GM15510 (cell line): ENCODE measurements around the gene OXCT2.

Experiments used
- POLR2A ChIP-seq: IDR thresholded peaks from 3 replicates; pipeline ENCODE4 v1.6.1; 2011; ENCODE audit warnings: borderline replicate concordance; ENCODE audit not compliant: insufficient read length; ENCODE audit errors: extremely low read depth

Gene OXCT2

DNA sequence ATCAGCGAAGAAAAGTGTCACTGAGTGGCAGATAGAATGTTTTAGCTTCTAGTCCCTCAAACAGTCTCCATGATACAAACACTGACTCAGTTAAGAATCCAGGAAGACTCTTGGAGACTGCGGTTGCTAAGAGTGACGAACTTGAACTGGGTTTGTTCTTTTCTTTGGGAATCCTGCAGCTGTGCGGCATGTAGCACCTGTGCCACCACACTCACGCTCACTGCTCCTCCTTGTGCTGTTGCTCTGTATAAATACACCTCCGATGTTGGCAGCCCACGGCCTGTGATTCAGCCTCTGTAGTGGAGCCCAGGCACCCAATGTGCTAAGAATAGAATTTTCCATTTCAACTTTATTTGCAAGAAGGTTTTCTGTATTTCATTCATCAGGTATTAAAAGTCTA lies 38.0 kb downstream of the OXCT2 start:
- TF ChIP-seq POLR2A = no peak

DNA sequence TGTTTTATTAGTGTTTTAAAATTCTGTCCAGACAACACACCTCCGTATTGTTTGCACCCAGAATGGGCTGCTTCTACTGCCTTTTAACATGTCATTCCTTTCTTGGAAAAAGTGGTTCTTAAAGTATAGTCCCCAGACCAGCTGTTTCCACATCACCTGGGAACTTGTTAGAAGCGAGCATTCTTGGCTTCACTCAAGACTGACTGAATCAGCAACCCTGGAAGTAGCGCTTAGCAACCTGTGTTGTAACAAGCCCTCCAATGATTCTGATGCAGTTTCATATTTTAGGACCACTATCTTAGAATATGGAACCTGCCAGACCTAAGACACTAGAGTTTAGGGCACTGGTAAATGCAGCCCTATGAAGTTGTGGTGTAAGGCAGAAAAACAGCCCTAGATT lies 38.4 kb downstream of the OXCT2 start:
- TF ChIP-seq POLR2A = no peak

DNA sequence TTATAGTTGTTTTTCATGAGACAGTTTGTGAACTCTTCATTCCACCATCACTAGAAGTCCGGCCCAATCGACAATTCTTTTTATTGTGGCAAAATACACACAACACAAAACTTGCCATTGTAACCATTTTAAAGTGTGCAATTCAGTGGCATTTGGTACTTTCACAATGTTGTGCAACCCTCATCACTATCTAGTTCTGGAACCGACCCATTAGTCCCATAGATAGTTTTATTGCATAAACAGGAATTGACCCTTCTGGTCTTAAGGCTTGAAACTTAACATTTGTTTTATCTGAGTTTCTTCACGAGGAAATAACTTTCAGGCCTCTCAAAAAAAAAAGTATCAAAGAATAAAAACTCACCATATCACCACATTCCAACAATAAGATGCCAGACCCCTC lies 41.3 kb downstream of the OXCT2 start:
- TF ChIP-seq POLR2A = no peak

DNA sequence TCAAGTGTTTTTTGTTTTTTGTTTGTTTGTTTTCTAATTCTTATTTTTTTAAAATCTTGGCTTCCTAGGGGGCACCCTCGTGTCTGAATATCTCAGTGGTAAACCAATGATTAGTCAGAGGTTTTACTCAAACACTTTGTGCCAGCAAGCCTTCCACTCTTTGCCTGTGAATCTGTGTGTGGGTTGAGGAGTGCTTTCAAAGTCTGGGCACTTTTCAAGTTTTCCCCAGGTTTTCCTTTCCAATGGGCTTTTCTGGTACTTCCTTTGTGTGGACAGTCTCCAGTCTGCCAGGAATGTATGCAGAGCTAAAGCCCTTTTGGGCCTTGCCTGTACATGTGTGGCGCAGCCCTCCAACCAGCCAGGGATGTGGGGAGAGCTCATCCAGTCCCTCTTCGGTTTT lies 42.1 kb downstream of the OXCT2 start:
- TF ChIP-seq POLR2A = no peak

DNA sequence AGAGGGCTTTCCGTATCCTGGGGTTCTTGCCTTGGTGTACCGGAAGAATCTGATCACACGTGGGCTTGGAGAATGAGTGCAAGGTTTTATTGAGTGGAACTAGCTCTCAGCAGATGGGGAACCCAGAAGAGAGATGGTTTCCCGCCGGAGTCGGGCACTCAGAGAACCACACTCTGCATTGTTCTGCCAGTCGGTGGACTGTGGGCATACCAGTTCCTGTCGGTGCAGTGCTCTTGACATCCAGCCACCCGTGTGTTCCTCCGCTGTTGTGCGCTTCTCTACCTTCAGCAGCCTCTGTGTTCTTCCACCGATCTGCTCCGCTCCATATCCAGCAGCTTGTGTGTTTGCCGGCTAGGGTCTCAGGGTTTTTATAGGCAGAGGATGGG lies 43.2 kb downstream of the OXCT2 start:
- no peak for TF ChIP-seq POLR2A

DNA sequence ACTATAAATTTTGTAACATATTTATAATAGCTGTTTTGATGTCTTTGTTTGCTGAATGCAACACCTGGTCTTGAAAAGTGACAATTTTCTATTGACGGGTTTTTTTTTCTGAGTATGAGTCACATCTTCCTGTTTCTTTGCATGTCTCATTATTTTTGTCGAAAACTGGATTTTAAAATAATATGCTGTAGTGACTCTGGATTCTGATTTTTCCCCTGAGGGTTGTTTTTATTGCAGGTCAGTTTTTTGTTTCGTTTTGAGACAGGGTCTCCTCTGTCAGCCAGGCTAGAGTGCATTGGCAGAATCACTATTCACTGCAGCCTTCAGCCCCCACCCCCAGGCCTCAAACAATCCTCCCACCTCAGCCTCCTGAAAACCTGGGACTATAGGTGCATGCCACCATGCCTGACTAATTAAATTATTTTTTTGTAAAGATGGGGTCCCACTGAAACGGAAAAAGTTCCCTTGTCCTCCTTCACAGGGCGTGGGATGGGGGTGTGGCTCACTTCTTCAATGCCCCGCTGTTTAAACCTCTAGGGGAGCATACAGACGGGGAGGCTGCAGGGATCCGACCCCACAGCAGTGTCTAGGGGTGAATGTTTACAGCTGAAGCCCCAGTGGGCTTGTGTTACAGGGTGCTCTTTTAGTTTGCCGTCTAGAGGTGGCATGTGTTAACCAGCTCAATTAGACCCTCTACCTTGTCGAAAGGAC lies 43.8 kb downstream of the OXCT2 start:
- no peak for TF ChIP-seq POLR2A

DNA sequence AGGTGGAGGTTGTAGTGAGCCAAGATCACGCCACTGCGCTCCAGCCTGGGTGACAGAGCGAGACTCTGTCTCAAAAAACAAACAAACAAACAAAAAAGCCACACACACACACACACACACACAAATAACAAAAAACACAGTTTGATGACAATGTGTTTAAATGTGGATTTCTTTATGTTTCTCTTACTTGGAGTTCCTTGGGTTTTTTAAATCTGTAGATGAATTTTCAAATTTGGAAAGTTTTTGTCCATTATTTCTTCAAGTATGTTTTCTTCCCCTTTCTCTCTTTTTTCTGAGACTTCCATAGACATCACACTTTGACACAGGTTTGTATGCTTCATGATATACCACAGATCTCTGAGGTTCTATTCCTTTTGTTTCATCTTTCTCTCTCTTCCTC lies 44.5 kb downstream of the OXCT2 start:
- TF ChIP-seq POLR2A = no peak

DNA sequence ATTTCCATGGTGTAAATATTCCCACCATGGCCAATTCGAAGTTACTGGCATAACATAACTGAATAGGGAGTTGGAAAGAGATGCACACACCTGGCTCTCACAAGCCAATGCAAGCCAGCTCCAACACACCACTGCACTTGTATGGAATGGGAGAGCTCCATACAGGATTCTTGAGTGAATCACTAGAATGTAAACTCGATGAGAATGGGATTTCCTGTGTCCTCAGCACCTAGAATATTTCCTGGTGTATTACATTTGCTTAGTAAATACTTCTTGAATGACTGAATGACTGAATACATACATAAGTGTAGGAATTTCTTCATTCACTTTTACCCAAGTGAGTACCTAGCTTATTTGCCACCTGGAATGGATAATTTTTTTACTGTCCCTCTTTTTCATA lies 48.7 kb downstream of the OXCT2 start:
- no peak for TF ChIP-seq POLR2A

DNA sequence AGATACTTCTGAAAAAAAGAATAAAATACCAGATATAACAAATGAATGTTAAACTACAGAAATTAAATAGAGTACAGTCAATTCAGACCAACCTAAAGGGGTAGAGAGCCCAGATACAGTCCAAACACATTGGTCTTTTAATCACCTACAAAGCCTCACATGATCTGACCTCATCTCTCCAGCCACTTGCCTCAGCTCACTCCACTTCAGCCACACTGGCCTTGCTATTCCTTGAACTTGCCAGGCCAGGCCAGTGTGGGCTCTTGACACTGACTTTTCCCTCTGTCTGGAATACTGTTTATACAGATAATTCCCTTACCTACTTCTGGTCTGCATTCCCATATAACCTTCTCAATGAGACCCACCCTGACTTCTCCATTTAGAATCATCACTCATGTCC lies 49.5 kb downstream of the OXCT2 start:
- no peak for TF ChIP-seq POLR2A

DNA sequence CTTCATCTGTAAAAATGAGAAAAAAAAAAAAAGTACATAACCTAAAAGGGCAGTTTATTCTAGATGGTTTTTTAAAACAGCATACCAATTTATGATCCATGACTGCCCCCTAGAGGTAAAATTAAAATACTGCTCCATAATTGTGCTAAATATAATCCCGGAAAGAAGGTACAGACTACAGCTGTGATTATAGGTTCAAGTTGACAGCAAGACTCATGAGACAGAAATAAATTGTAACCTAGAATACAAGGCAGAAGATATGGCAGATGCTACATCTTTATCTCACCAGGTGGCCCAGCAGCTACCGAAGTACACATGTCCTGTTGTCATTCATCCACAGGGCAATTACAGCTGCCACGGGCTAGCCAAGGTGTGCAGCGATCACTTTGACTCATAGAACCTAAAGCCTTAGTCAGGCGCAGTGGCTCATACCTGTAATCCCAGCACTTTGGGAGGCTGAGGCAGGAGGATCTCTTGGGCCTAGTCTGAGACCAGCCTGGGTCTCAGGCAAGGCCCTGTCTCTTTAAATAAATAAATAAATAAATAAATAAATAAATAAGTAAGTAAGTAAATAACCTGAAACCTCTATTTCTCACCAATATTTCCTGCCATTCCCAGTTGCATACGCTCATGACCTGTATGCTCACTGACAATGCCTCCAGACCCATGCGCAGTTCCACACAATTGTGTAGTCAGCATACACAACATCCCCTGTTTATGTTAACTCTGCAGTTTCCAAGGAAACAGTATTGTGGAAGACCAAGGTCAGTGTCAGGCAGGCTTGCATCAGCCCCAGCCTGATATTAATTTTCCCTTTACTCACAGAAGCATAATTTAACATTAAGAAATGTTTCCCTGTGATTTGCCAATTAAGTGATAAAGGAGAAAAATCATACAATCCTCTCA lies 50.8 kb downstream of the OXCT2 start:
- TF ChIP-seq POLR2A = no peak
